ENCODE data around the gene GSDMA. TPM values are rescaled to one million over a fixed set of nuclear protein-coding genes. Genes with fewer than 3 reads are reported as not detected.
"Not testable (repeated sequence)": the region's sequence is repeated elsewhere in the genome, so short reads cannot be mapped to it uniquely, and the experiment has no call there.

The GSDMA gene
- total RNA-seq, 4 donors from 2014 or later: 0.18 to 0.35 (median 0.26) TPM; not detected in 1

DNA sequence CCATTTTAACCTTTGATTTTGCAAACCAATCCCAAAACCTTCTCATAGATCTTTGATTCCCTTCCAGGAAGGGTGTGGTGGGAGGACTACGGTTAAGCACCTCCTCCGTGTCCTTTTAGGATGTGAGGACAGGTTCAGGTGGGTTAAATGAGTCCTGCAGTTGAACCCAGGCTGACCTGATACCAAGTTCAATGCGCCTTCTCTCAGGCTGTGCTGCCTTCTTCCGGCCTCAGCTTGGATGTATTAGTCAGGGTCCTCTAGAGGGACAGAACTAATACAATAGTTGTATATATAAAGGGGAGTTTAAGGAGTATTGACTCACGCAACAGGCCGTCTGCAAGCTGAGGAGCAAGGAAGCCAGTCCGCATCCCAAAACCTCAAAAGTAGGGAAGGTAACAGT, 41.9 kb downstream of the GSDMA start:
- Histone ChIP-seq H3K27me3 (no peaks in the 10 kb centered on the region), H3K4me3 (no peak overlapping the region), H3K4me1 (no peaks in the 10 kb centered on the region), H3K27ac (no peak overlapping the region), H3K9me3 (no peaks in the 10 kb centered on the region), H3K36me3 (no peaks in the 10 kb centered on the region)
- TF ChIP-seq, protein P1, sequence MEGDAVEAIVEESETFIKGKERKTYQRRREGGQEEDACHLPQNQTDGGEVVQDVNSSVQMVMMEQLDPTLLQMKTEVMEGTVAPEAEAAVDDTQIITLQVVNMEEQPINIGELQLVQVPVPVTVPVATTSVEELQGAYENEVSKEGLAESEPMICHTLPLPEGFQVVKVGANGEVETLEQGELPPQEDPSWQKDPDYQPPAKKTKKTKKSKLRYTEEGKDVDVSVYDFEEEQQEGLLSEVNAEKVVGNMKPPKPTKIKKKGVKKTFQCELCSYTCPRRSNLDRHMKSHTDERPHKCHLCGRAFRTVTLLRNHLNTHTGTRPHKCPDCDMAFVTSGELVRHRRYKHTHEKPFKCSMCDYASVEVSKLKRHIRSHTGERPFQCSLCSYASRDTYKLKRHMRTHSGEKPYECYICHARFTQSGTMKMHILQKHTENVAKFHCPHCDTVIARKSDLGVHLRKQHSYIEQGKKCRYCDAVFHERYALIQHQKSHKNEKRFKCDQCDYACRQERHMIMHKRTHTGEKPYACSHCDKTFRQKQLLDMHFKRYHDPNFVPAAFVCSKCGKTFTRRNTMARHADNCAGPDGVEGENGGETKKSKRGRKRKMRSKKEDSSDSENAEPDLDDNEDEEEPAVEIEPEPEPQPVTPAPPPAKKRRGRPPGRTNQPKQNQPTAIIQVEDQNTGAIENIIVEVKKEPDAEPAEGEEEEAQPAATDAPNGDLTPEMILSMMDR (IDR thresholded peaks at IDR 0.05): no peak
- TF ChIP-seq POLR2A (IDR thresholded peaks at IDR 0.05): no peak
- no peak for DNase-seq
- intact Hi-C loops (cut with DNase I; ENCODE audit: low total_unique reads): no loop called here

DNA sequence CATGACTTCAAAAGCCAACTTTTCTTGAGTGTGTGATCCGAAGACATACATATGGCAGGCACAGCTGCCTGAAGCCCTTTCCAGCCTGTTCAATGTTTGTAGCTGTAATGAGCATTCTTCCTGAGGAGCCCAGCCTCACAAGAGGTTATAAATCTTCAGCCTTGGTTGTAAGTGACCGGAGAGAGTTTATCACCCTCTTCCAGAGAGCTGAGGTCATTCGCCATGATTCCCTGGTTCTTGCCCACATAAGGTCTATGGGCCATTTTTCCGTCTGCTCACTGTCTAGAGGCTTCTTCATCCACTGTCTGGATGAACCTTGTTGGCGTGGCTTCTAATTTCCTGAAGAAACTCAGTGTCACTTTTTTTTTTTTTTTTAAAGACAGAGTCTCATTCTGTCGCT, 42.7 kb downstream of the GSDMA start:
- Histone ChIP-seq H3K4me3 (no peak overlapping the region), H3K9me3 (no peaks in the 10 kb centered on the region), H3K36me3 (no peaks in the 10 kb centered on the region), H3K27me3 (no peaks in the 10 kb centered on the region), H3K4me1 (no peaks in the 10 kb centered on the region), H3K27ac (no peak overlapping the region)
- TF ChIP-seq POLR2A (IDR thresholded peaks at IDR 0.05): no peak
- TF ChIP-seq, protein P1 (IDR thresholded peaks at IDR 0.05): no peak
- intact Hi-C loops (cut with DNase I; ENCODE audit: low total_unique reads): no loop called here
- DNase-seq: no peak

DNA sequence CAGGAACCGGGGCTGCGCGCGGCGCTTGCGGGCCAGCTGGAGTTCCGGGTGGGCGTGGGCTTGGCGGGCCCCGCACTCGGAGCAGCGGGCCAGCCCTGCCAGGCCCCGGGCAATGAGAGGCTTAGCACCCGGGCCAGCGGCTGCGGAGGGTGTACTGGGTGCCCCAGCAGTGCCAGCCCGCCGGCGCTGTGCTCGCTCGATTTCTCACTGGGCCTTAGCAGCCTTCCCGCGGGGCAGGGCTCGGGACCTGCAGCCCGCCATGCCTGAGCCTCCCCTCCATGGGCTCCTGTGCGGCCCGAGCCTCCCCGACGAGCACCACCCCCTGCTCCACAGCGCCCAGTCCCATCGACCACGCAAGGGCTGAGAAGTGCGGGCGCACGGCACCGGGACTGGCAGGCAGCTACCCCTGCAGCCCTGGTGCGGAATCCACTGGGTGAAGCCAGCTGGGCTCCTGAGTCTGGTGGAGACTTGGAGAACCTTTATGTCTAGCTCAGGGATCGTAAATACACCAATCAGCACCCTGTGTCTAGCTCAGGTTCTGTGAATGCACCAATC, 48.2 kb downstream of the GSDMA start:
- not testable (repeated sequence) for DNase-seq, H3K27ac ChIP-seq, H3K4me3 ChIP-seq, H3K9me3 ChIP-seq, H3K36me3 ChIP-seq, H3K27me3 ChIP-seq, H3K4me1 ChIP-seq
- intact Hi-C loops (cut with DNase I; ENCODE audit: low total_unique reads): loop anchor here (10.0 kb wide), 2 partner anchors 64 to 154 kb away; no protein-coding TSS in a partner anchor

DNA sequence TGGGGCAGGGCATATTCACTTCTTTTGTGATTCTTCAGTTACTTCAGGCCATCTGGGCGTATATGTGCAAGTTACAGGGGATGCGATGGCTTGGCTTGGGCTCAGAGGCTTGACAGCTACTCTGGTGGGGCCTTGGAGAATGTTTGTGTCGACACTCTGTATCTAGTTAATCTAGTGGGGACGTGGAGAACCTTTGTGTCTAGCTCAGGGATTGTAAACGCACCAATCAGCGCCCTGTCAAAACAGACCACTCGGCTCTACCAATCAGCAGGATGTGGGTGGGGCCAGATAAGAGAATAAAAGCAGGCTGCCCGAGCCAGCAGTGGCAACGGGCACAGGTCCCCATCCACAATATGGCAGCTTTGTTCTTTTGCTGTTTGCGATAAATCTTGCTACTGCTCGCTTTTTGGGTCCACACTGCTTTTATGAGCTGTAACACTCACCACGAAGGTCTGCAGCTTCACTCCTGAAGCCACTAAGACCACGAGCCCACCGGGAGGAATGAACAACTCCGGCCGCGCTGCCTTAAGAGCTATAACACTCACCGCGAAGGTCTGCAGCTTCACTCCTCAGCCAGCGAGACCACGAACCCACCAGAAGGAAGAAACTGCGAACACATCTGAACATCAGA, 49.3 kb downstream of the GSDMA start:
- intact Hi-C loops (cut with DNase I; ENCODE audit: low total_unique reads): loop anchor here (10.0 kb wide), 2 partner anchors 63 to 153 kb away; no protein-coding TSS in a partner anchor
- H3K4me1 ChIP-seq: peaks cover 5 to 10% of the 10 kb centered on the region in 2 donors
- not testable (repeated sequence) for H3K27me3 ChIP-seq, DNase-seq, H3K27ac ChIP-seq, H3K9me3 ChIP-seq, H3K4me3 ChIP-seq, H3K36me3 ChIP-seq

DNA sequence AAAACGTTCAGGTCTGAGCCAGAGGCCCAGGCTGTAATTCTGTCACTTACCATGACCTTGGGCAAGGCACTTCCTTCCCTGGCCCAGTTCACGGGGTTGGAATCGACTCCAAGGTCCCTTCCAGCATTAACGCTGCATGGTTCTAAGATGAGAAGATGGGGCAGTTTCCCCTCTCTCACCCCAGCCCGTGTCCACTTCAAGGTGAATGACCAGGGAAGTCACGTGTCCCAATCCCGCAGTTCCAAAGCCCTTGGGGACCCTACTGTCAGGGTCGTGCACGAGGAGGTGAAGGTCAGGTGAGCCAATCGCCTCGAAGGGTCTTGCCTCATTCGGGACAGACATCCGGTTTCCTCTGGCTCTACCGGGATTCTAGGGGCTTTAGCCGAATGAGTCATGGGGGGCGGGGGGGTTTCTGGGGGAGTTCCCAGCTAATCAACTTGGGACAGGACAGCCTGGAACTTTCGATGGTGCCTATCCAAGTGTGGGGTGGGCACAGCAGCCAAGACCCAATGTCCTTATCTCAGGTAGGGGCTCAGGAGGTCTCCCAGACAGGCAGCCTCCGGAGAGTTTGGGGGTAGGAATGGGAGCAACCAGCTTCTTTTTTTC, 51.7 kb downstream of the GSDMA start:
- Histone ChIP-seq H3K4me3 (no peak overlapping the region), H3K27ac (peak overlapping the region; percentile 82 to 86), H3K4me1 (peaks cover 5 to 31% of the 10 kb centered on the region in 2 donors), H3K36me3 (no peaks in the 10 kb centered on the region), H3K27me3 (no peaks in the 10 kb centered on the region), H3K9me3 (no peaks in the 10 kb centered on the region)
- TF ChIP-seq POLR2A (IDR thresholded peaks at IDR 0.05): no peak
- TF ChIP-seq, protein P1 (IDR thresholded peaks at IDR 0.05): no peak
- peak; percentile 77 to 80 for DNase-seq
- intact Hi-C loops (cut with DNase I; ENCODE audit: low total_unique reads): loop anchor here (10.0 kb wide), 2 partner anchors 60 to 150 kb away; no protein-coding TSS in a partner anchor

All from uterus (tissue), 4 donors.